ENCODE measurements around the gene SETBP1. TPM values are rescaled to one million over a fixed set of nuclear protein-coding genes. Genes with fewer than 3 reads are reported as not detected.

SETBP1 gene
- total RNA-seq, 1 experiment from 2014 or later: 0.05 TPM

- Histone ChIP-seq H3K79me2 (ENCODE audit: insufficient read depth, low read length) (no peaks in the 10 kb centered on the region), H3K27ac (ENCODE audit: low read depth, low read length) (no peak overlapping the region), H3K27me3 (ENCODE audit: insufficient read depth, low read length) (no peaks in the 10 kb centered on the region), H2AFZ (ENCODE audit: low read depth, low read length, poor library complexity, severe bottlenecking) (no peak overlapping the region), H3K9me2 (ENCODE audit: insufficient read depth) (no peaks in the 10 kb centered on the region), H3K9me3 (ENCODE audit: control insufficient read depth in 1 of 2, insufficient read depth in 1 of 2, low read depth in 1 of 2, low read length in 2 of 2) (peaks cover 0 to 30% of the 10 kb centered on the region in 2 experiments; a peak in 2 of 4 replicates), H4K20me1 (ENCODE audit: insufficient read depth) (no peaks in the 10 kb centered on the region), H3K9ac (ENCODE audit: low read length) (no peak overlapping the region), H3K4me2 (ENCODE audit: low read length) (no peak overlapping the region), H3K36me3 (ENCODE audit: control insufficient read depth in 1 of 2, insufficient read depth in 2 of 2, low read length in 2 of 2) (no peaks in the 10 kb centered on the region), H3K4me1 (ENCODE audit: control insufficient read depth in 1 of 2, insufficient read depth in 2 of 2, low read length in 2 of 2) (no peaks in the 10 kb centered on the region), H3K4me3 (replicated peaks in 1 of 2; ENCODE audit: low read depth in 1 of 2, low read length in 2 of 2) (no peak overlapping the region)
- TF ChIP-seq POLR2A (IDR thresholded peaks at IDR 0.05; ENCODE audit: borderline replicate concordance, extremely low read depth, insufficient read depth, insufficient read length) (no peak), EGR1 (IDR thresholded peaks at IDR 0.05; ENCODE audit: low read depth) (no peak), YY1 (IDR thresholded peaks at IDR 0.05; ENCODE audit: extremely low read depth, insufficient replicate concordance, low read depth, low read length) (no peak), ZFX (IDR thresholded peaks at IDR 0.05) (no peak), SRF (IDR thresholded peaks at IDR 0.05; ENCODE audit: low read depth) (no peak), CEBPB (IDR thresholded peaks at IDR 0.05; ENCODE audit: low read depth) (no peak)
- ChIA-PET CTCF (no interaction called here), POLR2A (no interaction called here), RAD21 (ENCODE audit: low non-redundant PET in 1 of 2, low total read pairs in 2 of 2, uncharacterized antibody in 2 of 2, unreplicated experiment in 2 of 2) (no interaction called here)
- ATAC-seq (no peak), DNase-seq (ENCODE audit: low read depth, low spot score) (no peak)
- BruUV-seq (replicated peaks): no TSS peak
- intact Hi-C loops (cut with micrococcal nuclease): no loop called here
Measured at GRCh38 chr18:44946529-44947113, 265.9 kb downstream of the SETBP1 start.

- POLR2A ChIA-PET: no interaction called here
- Histone ChIP-seq H3K27ac (ENCODE audit: low read depth, low read length) (no peak overlapping the region), H3K36me3 (ENCODE audit: control insufficient read depth in 1 of 2, insufficient read depth in 2 of 2, low read length in 2 of 2) (no peaks in the 10 kb centered on the region), H3K4me2 (ENCODE audit: low read length) (no peak overlapping the region), H3K9me3 (ENCODE audit: control insufficient read depth in 1 of 2, insufficient read depth in 1 of 2, low read depth in 1 of 2, low read length in 2 of 2) (peaks cover 0 to 20% of the 10 kb centered on the region in 2 experiments; a peak in 2 of 4 replicates), H3K4me1 (ENCODE audit: control insufficient read depth in 1 of 2, insufficient read depth in 2 of 2, low read length in 2 of 2) (no peaks in the 10 kb centered on the region), H3K4me3 (replicated peaks in 1 of 2; ENCODE audit: low read depth in 1 of 2, low read length in 2 of 2) (no peak overlapping the region), H2AFZ (ENCODE audit: low read depth, low read length, poor library complexity, severe bottlenecking) (no peak overlapping the region), H3K79me2 (ENCODE audit: insufficient read depth, low read length) (no peaks in the 10 kb centered on the region), H3K9me2 (ENCODE audit: insufficient read depth) (no peaks in the 10 kb centered on the region), H4K20me1 (ENCODE audit: insufficient read depth) (no peaks in the 10 kb centered on the region), H3K9ac (ENCODE audit: low read length) (no peak overlapping the region), H3K27me3 (ENCODE audit: insufficient read depth, low read length) (no peaks in the 10 kb centered on the region)
- CTCF ChIA-PET: no interaction called here
- ATAC-seq (no peak), DNase-seq (ENCODE audit: low read depth, low spot score) (no peak)
- TF ChIP-seq SIN3A (IDR thresholded peaks at IDR 0.05; ENCODE audit: low read depth): no peak
- no peak for TF ChIP-seq TCF7L2 (IDR thresholded peaks at IDR 0.05; ENCODE audit: borderline replicate concordance, extremely low read depth, insufficient read depth, insufficient read length)
- no peak for TF ChIP-seq POLR2AphosphoS5 (IDR thresholded peaks at IDR 0.05; ENCODE audit: low read depth, low read length)
- TF ChIP-seq MAX (IDR thresholded peaks at IDR 0.05): no peak
- TF ChIP-seq FOSL1 (IDR thresholded peaks at IDR 0.05; ENCODE audit: low read depth): no peak
- no peak for TF ChIP-seq CBX3 (IDR thresholded peaks at IDR 0.05; ENCODE audit: low read depth)
- TF ChIP-seq CTCF (IDR thresholded peaks at IDR 0.05 in 2 of 3, conservative IDR thresholded peaks at IDR 0.05 in 1 of 3; ENCODE audit: borderline replicate concordance in 1 of 3, insufficient read depth in 1 of 3, low read depth in 2 of 3, low read length in 2 of 3): no peak
- no peak for TF ChIP-seq POLR2A (IDR thresholded peaks at IDR 0.05; ENCODE audit: borderline replicate concordance, extremely low read depth, insufficient read depth, insufficient read length)
- no peak for TF ChIP-seq ZBTB33 (IDR thresholded peaks at IDR 0.05; ENCODE audit: extremely low read depth, insufficient replicate concordance, low read length)
- no peak for TF ChIP-seq CEBPB (IDR thresholded peaks at IDR 0.05; ENCODE audit: low read depth)
- TF ChIP-seq SRF (IDR thresholded peaks at IDR 0.05; ENCODE audit: low read depth): no peak
- BruUV-seq (replicated peaks): no TSS peak
- RAD21 ChIA-PET (ENCODE audit: low non-redundant PET in 1 of 2, low total read pairs in 2 of 2, uncharacterized antibody in 2 of 2, unreplicated experiment in 2 of 2): no interaction called here
- intact Hi-C loops (cut with micrococcal nuclease): no loop called here
Measured at GRCh38 chr18:44949967-44950366, 269.3 kb downstream of the SETBP1 start.
